HAP-1 (cell line): Measurements from ENCODE around the gene ACTMAP.

Experiments
- DNase-seq, 2 experiments: peaks; one replicate each; pipeline ENCODE4 v3.0.0-alpha.2; 2016 to 2020; ENCODE audit warnings: low spot score in 2 of 2
- H3K27me3 ChIP-seq: fragments of 250-450 bp; sonication (Bioruptor Pico); 2 replicates; pipeline ENCODE4 v1.5.1; 2020; ENCODE audit warnings: low read depth, mild to moderate bottlenecking, moderate library complexity
- H3K36me3 ChIP-seq: fragments of 250-450 bp; sonication (Bioruptor Pico); replicated peaks from 2 replicates; pipeline ENCODE4 v1.5.1; 2020; ENCODE audit warnings: mild to moderate bottlenecking
- H3K4me1 ChIP-seq: fragments of 250-450 bp; sonication (Bioruptor Pico); 2 replicates; pipeline ENCODE4 v1.5.1; 2020; ENCODE audit warnings: mild to moderate bottlenecking
- H3K4me3 ChIP-seq: fragments of 250-450 bp; sonication (Bioruptor Pico); 2 replicates; pipeline ENCODE4 v1.5.1; 2020; ENCODE audit warnings: mild to moderate bottlenecking, moderate library complexity
- H3K9me3 ChIP-seq: fragments of 250-450 bp; sonication (Bioruptor Pico); 2 replicates; pipeline ENCODE4 v1.5.1; 2020; ENCODE audit warnings: mild to moderate bottlenecking, moderate library complexity
- in situ Hi-C: fragments of 300-500 bp; cut with MboI; formaldehyde crosslinking; loops from 3 replicates; pipeline ENCODE4 v1.14.3; 2020; ENCODE audit warnings: low sequenced_read_pairs, inconsistent platforms, mixed read lengths

Gene ACTMAP

DNA sequence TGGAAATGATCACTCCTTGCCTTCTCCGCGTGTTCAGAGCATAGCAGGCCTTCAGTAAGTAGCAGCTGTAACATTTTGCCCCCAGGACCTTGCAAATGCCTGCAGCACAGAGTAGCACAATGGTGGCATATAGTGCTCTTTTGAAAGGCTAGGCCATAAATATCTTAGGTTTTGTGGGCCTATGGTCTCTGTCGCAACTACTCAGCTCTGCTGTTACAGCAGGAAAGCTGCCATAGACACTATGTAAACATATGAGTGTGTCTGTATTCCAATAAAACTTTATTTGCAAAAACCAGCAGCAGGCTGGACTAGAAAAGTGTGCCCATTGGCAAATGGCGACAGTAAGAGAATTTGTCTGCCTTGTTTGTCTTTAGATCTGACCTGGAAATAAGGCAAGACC lies 24.0 kb downstream of the ACTMAP start:
- in situ Hi-C loops: no loop called here
- no peak for DNase-seq
- H3K9me3 ChIP-seq: no peaks in the 10 kb centered on the region; the same call in 1 of the 2 replicates
- peaks cover 39% of the 10 kb centered on the region for H3K36me3 ChIP-seq
- H3K4me1 ChIP-seq: no peaks in the 10 kb centered on the region
- no peak overlapping the region for H3K4me3 ChIP-seq
- H3K27me3 ChIP-seq: no peaks in the 10 kb centered on the region

DNA sequence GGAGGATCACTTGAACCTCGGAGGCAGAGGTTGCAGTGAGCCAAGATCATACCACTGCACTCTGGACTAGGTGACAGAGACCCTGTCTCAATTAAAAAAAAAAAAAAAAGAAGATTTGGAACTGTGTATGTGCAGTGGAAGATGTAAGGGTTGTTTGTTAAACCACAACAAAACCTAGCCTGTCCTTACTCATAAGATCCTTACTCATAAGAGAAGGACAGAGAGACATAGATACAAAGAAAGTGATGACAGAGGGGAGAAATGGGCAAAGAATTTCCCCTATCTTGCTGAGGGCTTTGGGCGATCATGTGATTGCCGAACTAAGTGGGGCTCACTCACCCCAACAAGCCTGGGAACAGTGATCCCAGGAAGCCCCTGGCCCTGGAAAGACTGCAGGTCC lies 25.4 kb downstream of the ACTMAP start:
- Histone ChIP-seq H3K36me3 (peaks cover 29% of the 10 kb centered on the region), H3K4me3 (no peak overlapping the region), H3K27me3 (no peaks in the 10 kb centered on the region), H3K4me1 (peaks cover 2% of the 10 kb centered on the region), H3K9me3 (no peaks in the 10 kb centered on the region; the same call in 1 of the 2 replicates)
- in situ Hi-C loops: no loop called here
- no peak for DNase-seq

DNA sequence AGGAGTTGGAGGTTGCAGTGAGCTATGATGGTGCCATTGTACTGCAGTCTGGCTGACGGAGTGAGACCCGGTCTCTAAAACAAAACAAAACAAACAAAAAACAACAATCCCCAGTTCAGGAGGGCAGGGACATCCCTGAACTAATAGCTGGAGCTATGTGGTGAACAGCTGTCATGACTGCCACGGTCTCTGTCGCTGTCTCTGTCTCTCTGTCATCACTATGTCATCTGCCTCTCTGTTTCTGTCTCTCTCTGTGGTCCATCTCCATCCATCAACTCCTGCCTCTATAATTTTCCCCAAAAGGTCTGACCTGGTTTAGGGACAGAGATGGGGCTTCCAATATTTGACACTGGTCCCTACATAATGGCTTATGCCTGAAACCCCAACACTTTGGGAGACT lies 26.0 kb downstream of the ACTMAP start:
- H3K27me3 ChIP-seq: no peaks in the 10 kb centered on the region
- H3K4me3 ChIP-seq: no peak overlapping the region
- in situ Hi-C loops: no loop called here
- no peak for DNase-seq
- H3K9me3 ChIP-seq: no peaks in the 10 kb centered on the region; the same call in 1 of the 2 replicates
- H3K4me1 ChIP-seq: peaks cover 2% of the 10 kb centered on the region
- H3K36me3 ChIP-seq: peaks cover 28% of the 10 kb centered on the region

DNA sequence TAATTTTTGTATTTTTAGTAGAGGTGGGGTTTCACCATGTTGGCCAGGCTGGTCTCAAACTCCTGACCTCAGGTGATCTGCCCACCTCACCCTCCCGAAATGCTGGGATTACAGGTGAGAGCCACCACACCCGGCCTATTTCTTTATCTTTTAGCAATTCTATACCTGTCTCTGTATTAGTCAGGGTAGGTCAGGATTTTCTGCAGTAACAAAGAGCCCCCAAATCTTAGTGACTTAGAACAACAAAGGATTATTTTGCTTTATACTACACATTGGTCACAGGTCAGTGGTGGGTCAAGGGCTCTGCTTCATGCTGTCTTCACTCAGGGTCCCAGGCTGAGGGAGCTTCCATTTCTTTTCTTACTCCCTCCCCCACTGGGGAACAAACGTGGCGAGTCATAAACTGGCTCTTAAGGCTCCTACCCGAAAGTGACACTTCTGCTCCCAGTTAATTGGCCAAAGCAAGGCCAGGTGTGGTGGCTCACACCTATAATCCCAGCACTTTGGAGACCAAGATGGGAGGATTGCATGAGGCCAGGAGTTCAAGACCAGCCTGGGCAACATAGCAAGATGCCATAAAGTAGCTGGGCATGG lies 26.5 kb downstream of the ACTMAP start:
- in situ Hi-C loops: no loop called here
- H3K27me3 ChIP-seq: no peaks in the 10 kb centered on the region
- H3K9me3 ChIP-seq: no peaks in the 10 kb centered on the region; the same call in 1 of the 2 replicates
- peaks cover 28% of the 10 kb centered on the region for H3K36me3 ChIP-seq
- H3K4me3 ChIP-seq: no peak overlapping the region
- no peak for DNase-seq
- peaks cover 2% of the 10 kb centered on the region for H3K4me1 ChIP-seq

- Histone ChIP-seq H3K9me3 (no peaks in the 10 kb centered on the region; the same call in 1 of the 2 replicates), H3K36me3 (peaks cover 22% of the 10 kb centered on the region), H3K27me3 (no peaks in the 10 kb centered on the region), H3K4me1 (peaks cover 2% of the 10 kb centered on the region), H3K4me3 (no peak overlapping the region)
- DNase-seq: no peak
- in situ Hi-C loops: no loop called here
Observed at GRCh38 chr19:40721936-40722661, 28.2 kb downstream of the ACTMAP start.

DNA sequence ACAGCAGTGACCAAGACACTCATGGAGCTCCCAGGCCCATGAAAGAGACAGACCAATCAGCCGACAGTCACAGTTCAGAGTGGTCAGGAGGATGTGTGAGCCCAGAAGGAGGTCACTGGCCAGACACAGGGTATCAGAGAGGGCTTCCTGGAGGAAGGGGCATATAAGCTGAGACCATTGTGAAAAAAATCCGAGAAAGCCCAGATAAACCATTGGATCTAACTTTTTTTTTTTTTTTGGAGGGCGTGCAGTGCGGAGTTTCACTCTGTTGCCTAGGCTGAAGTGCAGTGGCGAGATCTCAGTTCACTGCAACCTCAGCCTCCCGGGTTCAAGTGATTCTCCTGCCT lies 29.2 kb downstream of the ACTMAP start:
- peaks cover 15% of the 10 kb centered on the region for H3K36me3 ChIP-seq
- H3K4me1 ChIP-seq: peaks cover 2% of the 10 kb centered on the region
- H3K27me3 ChIP-seq: no peaks in the 10 kb centered on the region
- in situ Hi-C loops: no loop called here
- H3K9me3 ChIP-seq: no peaks in the 10 kb centered on the region; the same call in 1 of the 2 replicates
- no peak overlapping the region for H3K4me3 ChIP-seq
- no peak for DNase-seq

GRCh38 chr19:40719414-40719894 lies 30.8 kb downstream of the ACTMAP start:
- peak overlapping the region; percentile 62 for H3K4me3 ChIP-seq
- peaks cover 8% of the 10 kb centered on the region for H3K36me3 ChIP-seq
- no peaks in the 10 kb centered on the region for H3K27me3 ChIP-seq
- H3K4me1 ChIP-seq: peaks cover 13% of the 10 kb centered on the region
- in situ Hi-C loops: no loop called here
- H3K9me3 ChIP-seq: no peaks in the 10 kb centered on the region; the same call in 1 of the 2 replicates
- no peak for DNase-seq

DNA sequence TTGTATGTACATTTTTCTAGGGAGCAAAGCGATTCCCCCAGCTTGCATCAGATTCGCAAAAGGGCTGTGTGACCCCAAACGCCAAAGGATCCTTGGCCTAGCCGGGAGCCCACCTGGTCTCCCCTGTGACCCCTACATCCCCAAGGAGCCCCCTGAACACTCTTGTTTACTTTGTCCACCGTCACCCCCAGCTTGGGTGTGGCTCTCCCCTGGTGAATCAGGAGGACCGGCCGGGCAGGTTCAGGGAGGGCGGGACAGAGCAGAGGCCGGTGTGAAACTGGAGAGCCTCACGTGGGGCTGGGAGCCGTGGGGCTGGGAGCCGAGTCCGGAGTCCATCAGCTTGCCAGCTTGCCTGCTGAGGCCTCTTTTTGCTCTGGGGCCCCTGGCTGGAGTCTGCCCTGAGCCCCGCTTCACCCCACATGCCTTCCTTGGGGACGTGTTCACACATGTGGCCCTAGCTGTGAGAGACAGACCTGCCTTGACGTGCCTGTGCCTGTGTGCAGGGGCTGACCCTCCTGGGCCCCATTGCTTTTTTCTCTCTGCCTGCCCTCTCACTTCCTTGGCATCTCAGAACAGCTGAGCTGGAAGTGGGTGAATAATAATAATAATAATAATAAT lies 31.4 kb downstream of the ACTMAP start:
- H3K4me3 ChIP-seq: peak overlapping the region; percentile 62
- H3K4me1 ChIP-seq: peaks cover 15% of the 10 kb centered on the region
- peak; percentile 12 to 66 for DNase-seq
- no peaks in the 10 kb centered on the region for H3K27me3 ChIP-seq
- no peaks in the 10 kb centered on the region; the same call in 1 of the 2 replicates for H3K9me3 ChIP-seq
- H3K36me3 ChIP-seq: peaks cover 5% of the 10 kb centered on the region
- in situ Hi-C loops: no loop called here

GRCh38 chr19:40717880-40718773 lies 32.1 kb downstream of the ACTMAP start:
- DNase-seq: peak; percentile 12 to 28
- peaks cover 6% of the 10 kb centered on the region for H3K36me3 ChIP-seq
- H3K27me3 ChIP-seq: no peaks in the 10 kb centered on the region
- peaks cover 15% of the 10 kb centered on the region for H3K4me1 ChIP-seq
- in situ Hi-C loops: no loop called here
- H3K4me3 ChIP-seq: peak overlapping the region; percentile 62
- H3K9me3 ChIP-seq: no peaks in the 10 kb centered on the region; the same call in 1 of the 2 replicates

GRCh38 chr19:40717325-40717879 lies 32.9 kb downstream of the ACTMAP start:
- Histone ChIP-seq H3K9me3 (no peaks in the 10 kb centered on the region; the same call in 1 of the 2 replicates), H3K36me3 (peaks cover 7% of the 10 kb centered on the region), H3K4me3 (peak overlapping the region; percentile 62), H3K27me3 (no peaks in the 10 kb centered on the region), H3K4me1 (peaks cover 15% of the 10 kb centered on the region)
- in situ Hi-C loops: no loop called here
- DNase-seq: no peak

GRCh38 chr19:40716482-40717324 lies 33.6 kb downstream of the ACTMAP start, which contains the start of the genes COQ8B and ITPKC:
Gene COQ8B, minus strand, starts transcription at chr19:40716886. Its CDS starts 2,254 bp downstream, at chr19:40714632.
Gene ITPKC, plus strand, starts transcription at chr19:40717112. Its CDS starts 24 bp downstream, at chr19:40717136.
- Histone ChIP-seq H3K27me3 (no peaks in the 10 kb centered on the region), H3K4me1 (peaks cover 15% of the 10 kb centered on the region), H3K36me3 (peaks cover 4% of the 10 kb centered on the region; the same call in 1 of the 2 replicates), H3K9me3 (no peaks in the 10 kb centered on the region), H3K4me3 (peak within 1 kb of the TSS; percentile 62)
- DNase-seq: peak; percentile 94 to 100
- in situ Hi-C loops: no loop called here

GRCh38 chr19:40716031-40716481 lies 34.2 kb downstream of the ACTMAP start:
- Histone ChIP-seq H3K4me1 (peaks cover 15% of the 10 kb centered on the region), H3K9me3 (no peaks in the 10 kb centered on the region), H3K36me3 (peaks cover 4% of the 10 kb centered on the region; the same call in 1 of the 2 replicates), H3K27me3 (no peaks in the 10 kb centered on the region), H3K4me3 (peak overlapping the region; percentile 62)
- in situ Hi-C loops: no loop called here
- peak in 1 of 2 experiments; percentile 35 for DNase-seq
